CD4-positive, alpha-beta T cell treated with Interleukin-4 for 4 hours (primary cell): ENCODE results near the gene TANK.
A peak's percentile ranks its signal among the peaks of the same experiment; 100 is the strongest.
"Not testable (repeated sequence)": the region's sequence is repeated elsewhere in the genome, so short reads cannot be mapped to it uniquely, and the experiment has no call there.

Experiments used
- DNase-seq: peaks from one replicate; pipeline ENCODE4 v3.0.0-alpha.2; 2020

The TANK gene

GRCh38 chr2:161170377-161170776 is 10.1 kb downstream of the TANK start:
- no peak for DNase-seq

GRCh38 chr2:161170958-161171932 is 11.0 kb downstream of the TANK start:
- DNase-seq: no peak

GRCh38 chr2:161172901-161173540 is 12.8 kb downstream of the TANK start:
- DNase-seq: no peak

GRCh38 chr2:161173541-161174194 is 13.4 kb downstream of the TANK start:
- no peak for DNase-seq

- DNase-seq: no peak
Measured at GRCh38 chr2:161177969-161178368, 17.7 kb downstream of the TANK start.

- no peak for DNase-seq
Measured at GRCh38 chr2:161178756-161179155, 18.5 kb downstream of the TANK start.

- DNase-seq: no peak
Measured at GRCh38 chr2:161190050-161190449, 29.8 kb downstream of the TANK start.

- not testable (repeated sequence) for DNase-seq
Measured at GRCh38 chr2:161195602-161196001, 35.4 kb downstream of the TANK start.

- DNase-seq: peak; percentile 35
Measured at GRCh38 chr2:161199912-161200701, 39.9 kb downstream of the TANK start.

GRCh38 chr2:161204846-161205245 is 44.6 kb downstream of the TANK start:
- DNase-seq: no peak

GRCh38 chr2:161206471-161207032 is 46.3 kb downstream of the TANK start:
- DNase-seq: no peak

GRCh38 chr2:161207941-161208340 is 47.7 kb downstream of the TANK start:
- no peak for DNase-seq

GRCh38 chr2:161208527-161209139 is 48.4 kb downstream of the TANK start:
- no peak for DNase-seq

GRCh38 chr2:161209902-161210301 is 49.7 kb downstream of the TANK start:
- no peak for DNase-seq

- no peak for DNase-seq
Measured at GRCh38 chr2:161217597-161218185, 57.5 kb downstream of the TANK start.

GRCh38 chr2:161219211-161219610 is 59.0 kb downstream of the TANK start:
- no peak for DNase-seq

- DNase-seq: peak; percentile 66
Measured at GRCh38 chr2:161223139-161223732, 63.0 kb downstream of the TANK start.

- no peak for DNase-seq
Measured at GRCh38 chr2:161228511-161229240, 68.4 kb downstream of the TANK start.

GRCh38 chr2:161230959-161231358 is 70.7 kb downstream of the TANK start:
- DNase-seq: no peak

- DNase-seq: no peak
Measured at GRCh38 chr2:161232571-161232970, 72.3 kb downstream of the TANK start.
